H1 (cell line): ENCODE data around the gene FOXQ1.

Experiments
- CBX8 ChIP-seq: fragments of 300-800, 300-1000 bp; sonication (generic); IDR thresholded peaks from 2 replicates; pipeline ENCODE4 v1.7.1; 2016; ENCODE audit warnings: low read depth, low read length, borderline replicate concordance
- CEBPB ChIP-seq: IDR thresholded peaks from 2 replicates; pipeline ENCODE4 v1.6.1; 2012; ENCODE audit warnings: low read depth, low read length
- CTCF ChIP-seq, 3 experiments: IDR thresholded peaks; 1 replicate in 2 of 3; 2 replicates in 1 of 3; pipeline versions ENCODE4 v1.5.1 to v1.6.1; 2011; ENCODE audit warnings: low read length in 3 of 3, mild to moderate bottlenecking in 3 of 3, inconsistent platforms in 2 of 3, low read depth in 1 of 3, moderate library complexity in 1 of 3; ENCODE audit not compliant: insufficient read depth in 1 of 3; ENCODE audit errors: control extremely low read depth in 1 of 3
- EP300 ChIP-seq, 2 experiments: IDR thresholded peaks; 1 replicate in 1 of 2; 2 replicates in 1 of 2; pipeline ENCODE4 v1.6.1; 2011 to 2012; ENCODE audit warnings: low read depth in 2 of 2, low read length in 2 of 2, mild to moderate bottlenecking in 2 of 2, borderline replicate concordance in 1 of 2, inconsistent platforms in 1 of 2, moderate library complexity in 1 of 2
- KDM5A ChIP-seq: fragments of 200-600 bp; IDR thresholded peaks from 2 replicates; pipeline ENCODE4 v1.7.1; 2012; ENCODE audit warnings: mild to moderate bottlenecking, low read length, inconsistent platforms, mixed read lengths
- POLR2A ChIP-seq, 2 experiments: IDR thresholded peaks; 1 replicate in 1 of 2; 2 replicates in 1 of 2; pipeline ENCODE4 v1.6.1; 2011; ENCODE audit warnings: low read depth in 2 of 2, low read length in 2 of 2, mild to moderate bottlenecking in 2 of 2; ENCODE audit errors: control extremely low read depth in 1 of 2
- SIN3A ChIP-seq, 2 experiments: IDR thresholded peaks in 1 of 2; conservative IDR thresholded peaks in 1 of 2; 2 replicates each; pipeline ENCODE4 v1.6.1; 2011 to 2012; ENCODE audit warnings: low read length in 2 of 2, improper control_type of control experiment in 1 of 2, low read depth in 1 of 2, mild to moderate bottlenecking in 1 of 2
- ZNF274 ChIP-seq: IDR thresholded peaks from 2 replicates; pipeline ENCODE4 v1.7.0; 2012; ENCODE audit warnings: low read length, borderline replicate concordance; ENCODE audit errors: extremely low read depth

DNA sequence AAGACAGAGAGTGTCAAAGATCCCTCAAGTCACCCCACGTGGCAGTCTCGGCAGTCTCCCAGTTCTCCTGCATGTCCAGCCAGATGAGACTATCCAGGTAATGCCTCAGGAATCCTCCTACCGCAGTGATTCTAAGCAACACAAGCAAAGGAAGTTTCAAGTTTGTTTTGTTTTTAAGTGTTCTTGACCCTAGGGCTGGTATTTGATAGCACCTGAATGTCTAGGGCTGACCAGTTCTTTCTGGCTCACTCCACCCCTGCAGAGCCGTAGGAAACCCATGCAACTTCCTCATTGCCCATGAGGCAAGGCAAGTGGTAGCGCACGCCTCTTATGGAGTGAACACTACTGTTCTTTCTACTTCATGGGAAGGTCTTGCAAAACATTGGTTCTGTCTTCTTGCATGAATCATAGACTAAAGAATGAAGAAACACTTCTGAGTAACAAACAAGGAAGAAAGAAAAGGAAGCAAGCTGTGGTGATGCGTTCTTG, 24.8 kb upstream of the FOXQ1 start:
- TF ChIP-seq SIN3A (conservative IDR thresholded peaks at IDR 0.05 in 1 of 2, IDR thresholded peaks at IDR 0.05 in 1 of 2; ENCODE audit: low read depth in 1 of 2, low read length in 2 of 2): no peak
- TF ChIP-seq POLR2A (IDR thresholded peaks at IDR 0.05; ENCODE audit: control extremely low read depth in 1 of 2, low read depth in 2 of 2, low read length in 2 of 2): no peak
- TF ChIP-seq EP300 (IDR thresholded peaks at IDR 0.05; ENCODE audit: borderline replicate concordance in 1 of 2, low read depth in 2 of 2, low read length in 2 of 2): no peak
- no peak for TF ChIP-seq KDM5A
- TF ChIP-seq CTCF (IDR thresholded peaks at IDR 0.05; ENCODE audit: control extremely low read depth in 1 of 3, insufficient read depth in 1 of 3, low read depth in 1 of 3, low read length in 3 of 3): no peak
- TF ChIP-seq ZNF274: no peak
- no peak for TF ChIP-seq CEBPB
- no peak for TF ChIP-seq CBX8
